ENCODE data around the gene CSNK1G3.
A peak's percentile ranks its signal among the peaks of the same experiment; 100 is the strongest.

The CSNK1G3 gene

DNA sequence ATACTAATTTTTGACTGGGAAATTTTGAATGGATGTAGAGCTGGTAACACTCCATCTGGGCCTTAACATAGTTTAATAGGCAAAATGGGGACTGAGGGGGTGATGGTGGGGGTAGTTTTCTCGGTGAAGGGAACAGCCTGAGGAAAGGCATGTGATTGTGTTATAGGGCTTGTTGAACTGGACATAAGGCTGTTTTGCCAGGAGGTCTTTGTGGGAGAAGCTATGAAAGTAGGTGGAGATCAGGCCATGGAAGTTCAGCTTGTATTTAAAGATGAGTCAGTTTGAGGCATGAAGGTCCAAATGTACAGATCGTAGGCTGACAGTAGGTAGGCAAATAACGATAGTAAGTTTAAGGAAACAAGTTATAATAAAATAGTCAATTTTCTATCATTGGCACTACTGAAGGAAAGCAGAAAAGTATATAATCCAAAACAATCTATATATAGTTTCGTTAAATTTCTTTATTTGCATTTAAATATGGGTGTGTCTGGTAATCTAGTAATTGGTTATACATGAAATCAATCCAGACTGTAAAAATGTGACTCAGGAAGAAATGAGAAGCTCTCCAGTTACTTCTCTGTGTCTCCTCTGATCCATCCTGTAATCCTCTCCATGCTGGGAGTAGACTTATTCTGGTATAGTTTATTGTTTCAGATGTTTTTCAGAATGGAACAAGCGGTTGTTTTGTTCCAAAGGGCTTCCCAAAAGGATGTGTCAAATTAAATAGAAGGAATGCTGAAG is 2.8 kb downstream of the CSNK1G3 start:
- DNase-seq = no peak

DNA sequence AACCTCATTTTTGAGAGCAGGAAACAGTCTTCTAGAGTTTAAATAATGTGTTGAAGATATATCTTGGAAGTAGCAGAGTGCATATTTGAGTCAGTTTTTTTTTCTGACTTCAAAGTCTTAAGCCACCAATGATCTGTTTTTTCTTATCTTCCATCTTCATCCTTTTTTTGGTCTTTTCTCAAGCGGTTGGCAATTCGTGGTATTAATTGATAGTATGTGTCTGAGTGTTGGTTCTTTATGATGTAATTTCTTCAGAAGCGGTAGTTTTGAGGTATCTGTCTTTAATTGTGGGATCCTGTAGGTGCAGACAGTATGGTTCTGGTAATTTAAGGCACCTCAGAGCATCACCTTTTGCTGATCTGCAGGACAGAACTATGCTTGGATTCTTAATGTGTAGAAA is 3.9 kb downstream of the CSNK1G3 start:
- no peak for DNase-seq

DNA sequence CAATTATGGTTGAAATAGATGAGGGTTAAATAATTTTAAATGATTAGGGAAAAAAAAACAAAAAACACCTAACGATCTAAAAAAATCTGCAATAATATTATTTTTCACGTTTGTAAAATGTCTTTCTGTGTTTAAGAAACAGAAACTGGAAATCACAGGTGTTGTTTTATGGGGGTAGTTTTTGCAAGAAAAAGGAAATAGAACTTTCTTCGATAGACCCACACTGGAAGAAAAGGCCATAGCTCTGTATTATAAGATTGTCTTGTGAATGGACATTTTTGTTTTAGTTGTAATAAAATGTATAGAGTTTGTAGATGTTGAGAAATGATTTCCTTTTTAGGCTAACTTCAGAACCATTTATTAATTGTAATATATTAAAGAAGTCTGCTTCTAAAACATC is 5.5 kb downstream of the CSNK1G3 start:
- DNase-seq = no peak

DNA sequence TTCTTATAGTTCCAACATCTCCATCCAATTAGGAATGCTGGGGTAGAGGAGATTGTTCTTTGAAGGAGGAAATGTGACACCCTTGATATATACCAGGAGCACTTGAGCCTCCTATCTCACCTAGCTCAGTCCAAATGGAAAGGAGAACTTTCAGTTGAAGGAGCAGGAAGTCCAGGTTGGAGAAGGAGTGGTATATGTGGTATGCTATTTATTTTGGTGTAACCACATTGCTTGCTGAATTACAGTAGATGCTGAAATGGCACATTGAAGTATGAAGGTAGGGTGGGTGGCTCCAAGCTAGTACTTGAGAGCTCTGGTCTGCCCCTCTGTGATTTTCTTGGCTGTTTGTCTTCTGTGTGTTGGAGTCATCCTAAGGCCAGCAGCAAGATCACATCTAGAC is 6.1 kb downstream of the CSNK1G3 start:
- DNase-seq = no peak

DNA sequence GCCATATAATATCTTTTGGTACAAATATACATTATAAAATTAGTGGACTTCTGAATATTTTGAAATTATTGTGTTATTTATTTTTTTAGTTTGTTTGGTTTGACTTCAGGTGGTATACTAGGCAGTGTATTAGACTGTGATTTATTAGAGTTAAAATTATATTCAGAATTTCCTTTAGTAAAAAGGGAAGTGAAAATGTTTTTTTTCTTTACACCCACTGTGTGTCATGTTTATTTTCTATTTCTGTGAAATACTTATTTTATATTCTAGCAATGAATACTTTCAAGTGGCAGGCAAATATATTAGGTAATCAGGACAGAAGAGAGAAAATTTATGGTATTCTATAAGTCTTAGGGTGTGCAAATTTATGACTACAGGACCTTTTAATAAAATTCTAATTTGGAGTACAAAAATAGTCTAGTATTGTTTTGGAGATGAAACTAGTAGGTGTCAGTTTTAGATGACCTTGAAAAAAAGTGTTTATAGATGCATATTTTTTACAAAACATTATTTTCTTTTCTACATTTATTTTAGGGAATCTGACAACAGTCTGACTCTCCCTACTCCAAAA is 8.8 kb downstream of the CSNK1G3 start:
- DNase-seq = no peak

DNA sequence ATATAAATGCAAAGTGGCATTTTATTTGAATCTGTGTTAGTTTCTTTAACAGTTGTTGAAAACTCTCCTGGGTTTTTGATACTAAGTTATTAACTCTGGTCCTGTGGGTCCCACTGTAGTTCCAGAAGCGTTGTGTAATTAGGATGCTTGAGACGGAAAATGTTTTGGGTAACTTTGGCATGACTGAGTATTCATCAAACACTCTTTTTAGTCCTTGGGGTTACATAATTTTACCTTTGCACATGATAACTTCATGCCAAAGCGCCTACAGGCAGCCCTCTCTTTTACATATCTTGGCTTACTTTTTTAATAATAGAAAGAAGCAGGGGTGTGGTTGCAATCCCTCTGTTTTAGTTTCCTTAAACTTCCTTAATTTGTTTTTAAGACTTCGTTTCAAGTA is 12.2 kb downstream of the CSNK1G3 start:
- no peak for DNase-seq

DNA sequence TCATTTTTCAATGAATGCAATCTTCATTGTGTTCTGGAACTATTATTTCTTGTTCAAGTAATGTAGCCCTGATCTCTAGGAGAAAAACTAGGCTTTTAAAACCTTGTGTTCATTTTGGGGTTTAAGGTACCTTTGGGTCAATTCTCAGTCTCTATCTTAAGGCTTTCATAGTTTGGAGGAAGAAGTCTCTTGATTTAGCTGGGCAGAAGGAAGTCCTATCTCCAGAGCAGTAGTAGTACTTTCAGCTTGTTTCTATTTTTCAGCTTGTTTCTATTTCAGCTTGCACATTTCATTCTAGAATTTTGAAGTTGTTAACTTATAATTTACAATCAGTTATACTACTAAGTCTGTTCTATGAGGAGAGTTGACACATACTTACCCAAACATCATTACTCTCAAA is 15.2 kb downstream of the CSNK1G3 start:
- DNase-seq = no peak

DNA sequence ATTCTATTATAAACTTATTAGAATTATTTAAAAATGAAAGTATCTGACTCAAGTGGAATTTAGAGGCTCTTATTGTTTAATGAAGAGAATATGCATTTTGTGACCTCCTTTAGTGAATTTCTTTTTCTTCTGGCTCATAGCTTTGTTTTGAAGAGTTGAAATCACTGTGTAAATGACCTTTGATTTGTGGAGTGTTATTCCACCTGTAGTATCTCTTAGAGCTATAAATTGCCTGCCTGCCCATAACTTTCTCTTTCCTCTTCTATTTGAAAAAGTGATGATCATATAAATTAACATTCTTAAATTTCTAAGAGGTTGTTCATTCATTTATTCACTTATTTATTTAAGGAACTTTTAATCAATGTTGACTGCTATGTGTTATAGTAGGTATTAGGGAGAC is 16.1 kb downstream of the CSNK1G3 start:
- no peak for DNase-seq

DNA sequence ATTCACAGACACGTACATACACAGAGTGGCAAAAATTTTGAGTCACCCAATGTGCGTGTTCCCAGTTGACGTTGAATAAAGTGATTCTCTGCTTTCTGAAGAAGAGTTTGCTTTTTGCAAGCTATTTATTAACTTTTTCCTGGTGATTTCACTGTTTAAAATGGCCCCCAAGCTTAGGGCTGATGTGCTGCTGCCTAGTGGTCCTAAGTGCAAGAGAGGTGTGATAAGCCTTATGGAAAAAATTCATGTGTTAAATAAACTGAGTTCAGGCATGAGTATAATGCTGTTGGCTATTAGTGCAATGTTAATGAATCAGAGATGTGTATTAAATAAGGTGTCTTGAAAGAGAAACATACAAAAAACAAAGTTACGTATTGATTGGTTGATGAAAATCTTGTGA is 16.9 kb downstream of the CSNK1G3 start:
- no peak for DNase-seq

DNA sequence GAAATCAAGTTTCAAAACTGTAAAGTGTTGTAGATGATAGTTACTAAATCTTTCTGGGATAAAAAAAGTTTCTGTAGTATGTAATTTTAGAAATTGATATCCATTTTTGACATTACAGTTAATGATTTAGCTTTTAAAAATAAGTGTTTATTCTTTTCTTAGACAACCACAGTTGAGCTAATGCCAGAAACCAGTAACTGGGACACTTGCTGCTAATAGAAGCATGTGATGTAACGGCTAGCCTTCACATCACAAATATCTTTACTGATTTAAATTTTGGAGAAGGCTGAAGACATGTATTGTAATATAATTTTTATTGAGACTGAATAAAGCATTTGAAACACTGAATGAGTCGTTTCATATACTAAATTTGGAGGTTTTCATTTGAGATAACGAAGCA is 18.8 kb downstream of the CSNK1G3 start:
- DNase-seq = no peak

DNA sequence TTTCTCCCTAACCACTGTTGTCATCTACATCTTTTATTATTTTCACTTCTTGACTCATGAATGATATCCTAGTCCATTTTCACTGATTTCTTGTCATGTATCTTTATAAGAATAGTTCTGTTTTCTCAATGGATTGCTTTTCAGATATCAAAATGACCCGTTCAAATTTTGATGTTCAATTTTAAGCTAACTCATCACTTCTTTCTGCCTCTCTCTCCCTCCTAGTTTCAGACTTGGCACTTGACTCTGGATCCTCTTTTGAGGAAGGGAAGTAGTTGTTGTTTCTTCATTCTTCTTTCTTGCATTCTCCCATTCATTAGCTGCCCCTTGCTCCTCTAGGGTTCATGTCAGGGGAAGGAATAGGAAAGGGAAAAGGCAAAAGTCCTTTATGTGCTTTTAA is 23.7 kb downstream of the CSNK1G3 start:
- DNase-seq = no peak

DNA sequence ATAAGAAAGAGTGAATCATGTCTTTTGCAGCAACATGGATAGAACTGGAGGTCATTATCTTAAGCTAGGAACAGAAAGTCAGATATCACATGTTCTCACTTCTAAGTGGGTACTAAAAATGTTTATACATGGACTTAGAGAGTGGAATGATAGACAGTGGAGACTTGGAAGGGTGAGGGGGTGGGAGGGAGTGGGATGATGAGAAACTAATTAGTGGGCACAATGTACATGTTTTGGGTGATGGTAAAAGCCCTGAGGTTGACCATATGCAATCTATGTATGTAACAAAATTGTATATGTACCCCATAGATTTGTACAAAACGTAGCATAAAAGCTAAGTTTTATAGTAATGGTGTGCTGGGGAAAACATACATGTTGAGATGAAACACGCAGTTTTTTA is 25.3 kb downstream of the CSNK1G3 start:
- no peak for DNase-seq

DNA sequence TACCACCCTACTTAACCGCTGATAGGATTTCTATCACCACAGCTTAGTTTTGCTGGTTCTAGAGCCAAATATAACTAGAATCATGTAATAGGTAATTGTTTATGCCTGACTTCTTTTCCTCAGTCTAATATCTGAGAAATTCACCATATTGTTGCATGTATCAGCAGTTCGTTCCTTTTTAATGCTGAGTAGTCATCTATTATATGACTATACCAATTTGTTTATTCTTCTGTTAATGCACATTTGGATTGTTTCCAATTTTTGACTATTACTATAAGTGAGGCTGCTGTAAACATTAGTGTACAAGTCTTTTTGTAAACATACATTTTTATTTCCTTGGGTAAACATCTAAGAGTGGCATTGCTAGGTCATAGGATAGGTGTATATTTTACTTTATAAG is 25.9 kb downstream of the CSNK1G3 start:
- DNase-seq = no peak

DNA sequence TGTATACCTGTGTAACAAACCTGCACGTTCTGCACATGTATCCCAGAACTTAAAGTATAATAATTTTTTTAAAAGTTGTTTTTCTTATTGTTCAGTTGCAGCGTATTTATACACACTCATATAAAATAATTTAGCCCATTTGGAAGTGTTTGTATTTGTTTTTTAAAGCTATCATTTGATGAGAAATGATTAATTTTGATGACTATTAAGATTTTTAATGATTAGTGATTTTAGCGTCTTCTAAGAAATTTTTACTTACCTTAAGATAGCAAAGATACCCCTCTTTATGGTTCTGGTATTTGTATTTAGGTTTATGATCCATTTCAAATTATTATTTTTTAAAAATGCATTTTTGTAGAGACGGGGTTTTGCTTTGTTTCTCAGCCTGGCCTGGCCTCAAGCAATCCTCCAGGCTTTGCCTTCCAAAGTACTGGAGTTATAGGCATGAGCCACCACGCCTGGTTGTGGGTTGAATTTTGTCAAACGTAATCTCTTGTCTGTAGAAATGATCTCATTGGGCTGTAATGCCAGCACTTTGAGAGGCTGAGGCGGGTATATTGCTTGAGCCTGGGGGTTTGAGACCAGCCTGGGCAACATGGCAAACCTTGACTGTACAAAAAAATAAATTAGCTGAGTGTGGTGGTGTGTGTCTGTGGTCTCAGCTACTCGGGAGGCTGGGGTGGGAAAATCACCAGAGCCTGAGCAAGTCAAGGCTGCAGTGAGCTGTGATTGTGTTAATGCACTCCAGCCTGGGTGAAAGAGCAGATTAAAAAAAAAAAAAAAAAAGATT is 26.9 kb downstream of the CSNK1G3 start:
- no peak for DNase-seq

DNA sequence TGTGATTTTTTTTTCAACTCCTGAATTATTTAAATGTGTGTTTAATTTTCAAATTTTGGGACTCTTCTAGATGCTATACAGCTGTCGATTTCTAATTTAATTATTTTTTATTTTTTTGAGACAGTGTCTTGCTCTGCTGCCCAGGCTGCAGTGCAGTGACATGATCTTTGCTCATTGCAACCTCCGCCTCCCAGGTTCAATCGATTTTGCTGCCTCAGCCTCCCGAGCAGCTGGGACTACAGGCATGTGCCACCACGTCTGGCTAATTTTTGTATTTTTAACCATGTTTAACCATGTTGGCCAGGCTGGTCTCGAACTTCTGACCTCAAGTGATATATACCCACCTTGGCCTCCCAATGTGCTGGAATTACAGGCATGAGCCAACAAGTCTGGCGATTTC is 28.6 kb downstream of the CSNK1G3 start:
- no peak for DNase-seq

DNA sequence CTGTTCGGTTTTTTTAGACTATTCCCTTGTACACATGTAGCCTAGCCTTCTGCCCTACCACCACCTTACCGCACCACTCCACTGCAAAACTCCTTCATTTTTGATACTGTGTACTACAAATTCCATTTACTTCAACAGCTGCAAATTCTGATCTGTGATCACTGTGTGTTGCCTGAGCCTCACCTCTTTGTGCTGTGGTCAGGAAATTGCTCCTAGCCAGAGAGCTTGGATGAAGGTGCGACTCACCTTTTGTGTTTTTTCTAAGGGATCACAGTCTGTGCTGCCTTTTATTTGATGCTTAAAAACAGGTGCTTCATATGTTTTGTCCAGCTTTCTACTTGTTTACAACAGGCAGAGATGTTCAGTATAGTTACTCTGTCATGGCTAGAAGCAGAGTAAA is 31.5 kb downstream of the CSNK1G3 start:
- DNase-seq = no peak

DNA sequence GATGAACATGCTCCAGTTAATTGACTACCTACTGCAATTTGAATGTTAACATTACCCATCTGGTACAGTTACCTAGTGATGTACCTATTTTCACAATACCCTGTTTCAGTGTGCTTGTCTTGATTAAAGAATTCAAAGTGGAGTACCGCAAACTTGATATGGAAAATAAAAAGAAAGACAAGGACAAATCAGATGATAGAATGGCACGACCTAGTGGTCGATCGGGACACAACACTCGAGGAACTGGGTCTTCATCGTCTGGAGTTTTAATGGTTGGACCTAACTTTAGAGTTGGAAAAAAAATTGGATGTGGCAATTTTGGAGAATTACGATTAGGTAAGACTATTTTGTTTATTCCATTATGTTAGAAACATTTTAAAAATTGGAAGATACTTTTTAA is 33.5 kb downstream of the CSNK1G3 start:
- peak; percentile 7 to 36 for DNase-seq

DNA sequence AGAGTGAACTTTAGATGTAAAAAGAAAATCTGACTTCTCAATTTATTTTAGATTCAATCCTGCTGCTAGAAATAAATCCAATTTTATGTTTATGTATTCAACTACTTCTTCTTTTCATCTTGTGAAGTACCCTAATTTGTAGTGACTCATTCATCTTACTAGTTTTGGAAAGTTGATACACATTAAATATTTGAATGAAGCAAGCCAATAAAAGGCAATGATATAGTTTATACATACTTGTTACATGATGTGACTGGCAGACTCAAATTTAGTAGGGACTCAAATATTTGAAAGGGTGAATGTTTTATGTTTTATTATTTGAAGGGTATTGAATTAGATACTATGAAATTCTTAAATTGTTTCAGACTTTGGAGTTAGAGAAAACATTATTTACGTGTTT is 34.7 kb downstream of the CSNK1G3 start:
- no peak for DNase-seq

DNA sequence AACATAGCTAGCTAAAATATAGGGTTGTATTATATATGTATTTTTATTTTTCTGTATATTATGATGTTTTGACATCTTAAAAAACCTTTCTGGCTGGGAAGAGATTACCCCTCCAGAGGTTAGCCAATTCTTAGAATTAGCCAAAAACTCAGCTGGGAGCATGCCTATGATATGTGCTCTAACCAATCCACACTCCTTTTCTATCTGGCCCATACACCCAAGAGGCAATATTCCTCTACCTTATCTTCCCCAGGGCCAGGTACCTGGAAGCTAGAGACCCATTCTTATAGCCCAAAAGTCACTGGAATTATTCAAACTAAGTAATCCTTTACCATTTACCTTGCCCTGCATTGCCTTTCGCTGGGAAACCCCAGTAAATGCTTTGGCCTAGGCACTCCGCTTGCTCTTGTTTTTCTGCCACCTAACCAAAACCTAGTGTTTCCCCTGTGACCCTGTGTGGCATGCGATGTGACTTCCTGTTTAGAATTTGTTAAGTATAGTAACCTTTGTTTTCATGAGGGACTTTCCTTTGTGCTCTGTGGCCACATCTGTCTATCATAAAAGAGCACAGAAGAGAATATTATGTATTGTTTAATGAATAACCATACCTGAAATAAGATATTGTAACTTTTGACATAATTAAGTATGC is 37.4 kb downstream of the CSNK1G3 start:
- peak in 1 of 2 experiments; percentile 14 for DNase-seq

DNA sequence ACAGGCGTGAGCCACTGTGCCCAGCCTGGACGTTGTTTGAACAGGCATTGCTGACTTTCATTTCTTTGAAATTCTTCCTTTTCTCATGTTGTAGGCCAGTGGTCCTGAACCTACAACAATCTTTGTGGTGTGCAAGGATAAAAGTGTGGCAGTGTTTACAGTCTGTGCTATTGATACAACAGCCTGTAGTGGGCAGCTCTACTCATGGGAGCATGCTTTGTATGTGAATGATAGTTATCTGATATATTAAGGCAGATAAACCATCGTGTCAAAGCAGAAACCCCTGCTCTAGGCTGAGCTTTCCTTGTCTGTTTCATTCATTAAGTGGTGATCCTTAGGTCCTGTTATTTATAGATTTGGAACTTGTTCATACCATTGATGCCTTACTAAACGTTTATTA is 42.6 kb downstream of the CSNK1G3 start:
- DNase-seq = no peak

DNA sequence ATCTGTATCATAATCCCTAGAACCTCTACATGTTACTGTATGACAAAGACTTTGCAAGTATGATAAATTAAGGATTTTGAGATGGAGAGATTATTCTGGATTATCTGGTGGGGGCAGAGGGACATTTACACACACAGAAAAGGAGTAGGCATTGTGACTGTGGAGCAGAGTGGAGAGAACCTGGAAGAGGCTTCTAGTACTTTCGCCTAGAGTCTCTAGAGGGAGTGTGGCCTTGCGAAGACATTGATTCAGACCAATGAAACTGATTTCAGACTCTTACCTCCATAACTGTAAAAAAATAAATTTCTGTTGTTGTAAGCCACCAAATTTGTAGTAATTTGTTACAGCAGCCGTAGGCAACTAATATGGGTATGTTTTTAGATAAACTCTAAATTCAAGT is 45.9 kb downstream of the CSNK1G3 start:
- DNase-seq = no peak

DNA sequence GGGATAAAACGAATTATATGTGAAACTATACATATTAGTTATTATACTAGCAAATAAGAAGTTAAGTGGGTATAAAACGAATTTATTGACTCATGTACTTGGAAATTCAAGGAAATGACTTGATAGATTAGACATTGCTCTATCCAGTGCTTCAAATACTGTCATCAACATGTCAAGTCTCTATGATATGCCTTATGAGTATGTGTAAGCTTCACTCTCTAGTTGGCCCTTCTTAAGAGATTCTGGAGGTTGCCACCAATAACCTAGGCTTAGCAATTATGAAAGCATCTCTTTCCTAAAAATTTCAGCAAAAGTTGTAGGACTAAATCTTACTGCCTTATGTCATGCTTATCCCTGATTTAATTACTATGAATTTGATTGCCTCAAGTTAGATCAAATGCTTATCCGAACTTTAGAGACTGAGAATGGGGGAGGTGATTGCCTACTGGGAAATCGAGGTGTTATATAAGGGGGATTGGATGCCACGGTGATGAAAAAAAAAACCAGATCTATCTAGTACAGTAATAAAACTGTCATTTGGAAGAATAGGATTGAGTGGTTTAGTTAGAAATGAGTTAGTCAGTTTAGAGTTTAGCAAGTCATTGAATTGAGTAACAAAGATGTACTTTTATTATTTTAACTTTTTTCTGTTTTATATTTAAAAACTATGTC is 46.9 kb downstream of the CSNK1G3 start:
- DNase-seq = no peak

DNA sequence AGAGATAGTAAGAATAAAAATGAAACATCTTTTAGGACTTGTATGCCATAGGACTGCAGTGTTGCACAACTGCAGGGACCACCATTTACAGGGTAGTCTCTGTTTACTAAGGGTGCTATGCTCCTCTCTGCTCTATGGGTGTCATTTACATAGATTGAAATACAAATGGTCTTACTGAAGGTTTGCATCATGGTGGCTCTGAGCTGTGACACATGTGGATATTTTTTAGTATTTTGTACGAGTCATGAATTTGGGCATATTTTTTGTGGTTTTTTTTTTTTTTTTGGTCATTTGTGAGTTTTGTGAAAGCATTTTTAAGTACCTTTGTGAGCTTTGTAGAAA is 47.4 kb downstream of the CSNK1G3 start:
- DNase-seq = no peak

Measured in Kasumi-1 (cell line).